ENCODE results near the gene FOXO3.

DNA sequence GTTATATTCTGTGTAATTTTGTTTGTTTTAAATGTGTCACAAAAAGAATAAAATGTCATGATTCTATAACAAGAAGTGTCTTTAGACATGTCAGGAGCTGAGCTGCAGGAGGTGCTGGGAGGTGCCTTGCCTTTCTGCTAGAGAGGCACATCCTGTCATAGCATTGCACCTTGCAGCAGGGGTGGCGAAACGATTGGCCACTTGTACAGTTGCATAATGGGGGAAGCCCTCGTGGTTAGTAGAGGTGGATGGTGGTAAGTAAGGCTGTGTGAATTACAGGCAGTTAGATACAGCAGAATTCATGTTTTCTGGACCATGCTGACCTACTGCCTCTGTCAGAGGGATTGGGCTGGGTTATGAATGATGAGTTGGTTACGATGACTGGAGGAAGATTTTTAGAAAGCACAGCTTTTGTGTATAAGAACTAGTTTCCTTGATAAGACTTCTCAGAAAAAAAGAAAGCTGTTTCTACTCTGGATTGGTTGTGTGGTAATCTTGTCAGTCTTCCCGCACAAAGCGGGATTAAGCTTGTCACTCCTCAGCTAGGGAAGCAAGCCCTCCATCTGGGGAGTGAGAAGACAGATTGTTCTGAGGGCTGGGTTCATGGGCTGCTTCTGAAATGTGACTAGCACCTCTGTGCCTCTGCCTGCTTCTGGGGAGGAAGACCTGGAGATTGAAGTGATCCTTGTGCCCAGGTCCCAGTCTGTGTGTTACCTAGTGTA is 74.9 kb downstream of the FOXO3 start:
- TF ChIP-seq, protein P1, sequence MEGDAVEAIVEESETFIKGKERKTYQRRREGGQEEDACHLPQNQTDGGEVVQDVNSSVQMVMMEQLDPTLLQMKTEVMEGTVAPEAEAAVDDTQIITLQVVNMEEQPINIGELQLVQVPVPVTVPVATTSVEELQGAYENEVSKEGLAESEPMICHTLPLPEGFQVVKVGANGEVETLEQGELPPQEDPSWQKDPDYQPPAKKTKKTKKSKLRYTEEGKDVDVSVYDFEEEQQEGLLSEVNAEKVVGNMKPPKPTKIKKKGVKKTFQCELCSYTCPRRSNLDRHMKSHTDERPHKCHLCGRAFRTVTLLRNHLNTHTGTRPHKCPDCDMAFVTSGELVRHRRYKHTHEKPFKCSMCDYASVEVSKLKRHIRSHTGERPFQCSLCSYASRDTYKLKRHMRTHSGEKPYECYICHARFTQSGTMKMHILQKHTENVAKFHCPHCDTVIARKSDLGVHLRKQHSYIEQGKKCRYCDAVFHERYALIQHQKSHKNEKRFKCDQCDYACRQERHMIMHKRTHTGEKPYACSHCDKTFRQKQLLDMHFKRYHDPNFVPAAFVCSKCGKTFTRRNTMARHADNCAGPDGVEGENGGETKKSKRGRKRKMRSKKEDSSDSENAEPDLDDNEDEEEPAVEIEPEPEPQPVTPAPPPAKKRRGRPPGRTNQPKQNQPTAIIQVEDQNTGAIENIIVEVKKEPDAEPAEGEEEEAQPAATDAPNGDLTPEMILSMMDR (IDR thresholded peaks at IDR 0.05; ENCODE audit: low read depth, low read length, poor library complexity, severe bottlenecking): no peak
- TF ChIP-seq EZH2phosphoT487 (IDR thresholded peaks at IDR 0.05; ENCODE audit: borderline replicate concordance, low read length): no peak

Measured in DOHH2 (cell line).